Ovary (tissue), 3 donors: ENCODE data around the gene EIF5.

Experiments used
- EP300 ChIP-seq: sonication (generic); formaldehyde crosslinking; IDR thresholded peaks from one replicate; pipeline ENCODE4 v1.6.1; 2017; ENCODE audit warnings: antibody characterized with exemption
- POLR2A ChIP-seq: fragments of 450-650 bp; IDR thresholded peaks from one replicate; pipeline ENCODE4 v1.6.1; 2017; ENCODE audit warnings: antibody characterized with exemption, mild to moderate bottlenecking, moderate library complexity
- TF ChIP-seq, protein P1 (sequence below), 3 donors: fragments of 450-650 bp in 2 of 3; fragments of 200-600 bp in 1 of 3; IDR thresholded peaks; one replicate each; pipeline versions ENCODE4 v1.5.1 to v1.8.0; 2016 to 2022; ENCODE audit warnings: antibody characterized with exemption in 3 of 3, mild to moderate bottlenecking in 1 of 3
- donor health status: DM: no; HTN: no; CAD: no.

DNA sequence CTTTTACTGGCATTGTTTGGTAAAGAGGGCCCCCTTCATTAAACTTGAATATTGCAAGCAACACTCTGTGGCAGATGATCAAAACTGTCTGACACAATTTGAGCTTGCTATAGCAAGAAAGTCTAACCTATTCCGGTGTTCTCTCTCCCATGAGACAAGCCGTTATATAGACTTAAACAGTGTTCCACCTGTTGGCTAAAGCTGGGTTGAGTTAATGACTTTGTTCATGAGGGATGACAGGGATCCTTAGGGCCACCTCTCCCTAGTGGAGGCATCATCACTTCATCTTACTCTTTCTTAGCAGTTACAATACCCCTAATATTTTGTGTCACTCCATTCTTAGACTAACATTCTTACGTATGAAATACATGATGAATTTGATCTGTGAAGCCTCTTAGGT is 3.8 kb downstream of the EIF5 start:
- TF ChIP-seq, protein P1, sequence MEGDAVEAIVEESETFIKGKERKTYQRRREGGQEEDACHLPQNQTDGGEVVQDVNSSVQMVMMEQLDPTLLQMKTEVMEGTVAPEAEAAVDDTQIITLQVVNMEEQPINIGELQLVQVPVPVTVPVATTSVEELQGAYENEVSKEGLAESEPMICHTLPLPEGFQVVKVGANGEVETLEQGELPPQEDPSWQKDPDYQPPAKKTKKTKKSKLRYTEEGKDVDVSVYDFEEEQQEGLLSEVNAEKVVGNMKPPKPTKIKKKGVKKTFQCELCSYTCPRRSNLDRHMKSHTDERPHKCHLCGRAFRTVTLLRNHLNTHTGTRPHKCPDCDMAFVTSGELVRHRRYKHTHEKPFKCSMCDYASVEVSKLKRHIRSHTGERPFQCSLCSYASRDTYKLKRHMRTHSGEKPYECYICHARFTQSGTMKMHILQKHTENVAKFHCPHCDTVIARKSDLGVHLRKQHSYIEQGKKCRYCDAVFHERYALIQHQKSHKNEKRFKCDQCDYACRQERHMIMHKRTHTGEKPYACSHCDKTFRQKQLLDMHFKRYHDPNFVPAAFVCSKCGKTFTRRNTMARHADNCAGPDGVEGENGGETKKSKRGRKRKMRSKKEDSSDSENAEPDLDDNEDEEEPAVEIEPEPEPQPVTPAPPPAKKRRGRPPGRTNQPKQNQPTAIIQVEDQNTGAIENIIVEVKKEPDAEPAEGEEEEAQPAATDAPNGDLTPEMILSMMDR (IDR thresholded peaks at IDR 0.05), result no peak
- TF ChIP-seq EP300, result no peak
- TF ChIP-seq POLR2A, result no peak
